Ishikawa (cell line): Measurements from ENCODE around the gene MLH1.

Experiments used
- FOXM1 ChIP-seq: IDR thresholded peaks from 2 replicates; pipeline ENCODE4 v1.6.1; 2012; ENCODE audit warnings: low read depth, borderline replicate concordance
- MAX ChIP-seq: IDR thresholded peaks from 2 replicates; pipeline ENCODE4 v1.6.1; 2012
- NFIC ChIP-seq: IDR thresholded peaks from 2 replicates; pipeline ENCODE4 v1.6.1; 2012
- RAD21 ChIP-seq: IDR thresholded peaks from 2 replicates; pipeline ENCODE4 v1.6.1; 2012; ENCODE audit warnings: low read depth
- REST ChIP-seq: IDR thresholded peaks from 2 replicates; pipeline ENCODE4 v1.6.1; 2012; ENCODE audit warnings: low read depth, mild to moderate bottlenecking
- TAF1 ChIP-seq: IDR thresholded peaks from 2 replicates; pipeline ENCODE4 v1.6.1; 2012; ENCODE audit warnings: low read depth, mild to moderate bottlenecking
- TEAD4 ChIP-seq: IDR thresholded peaks from 2 replicates; pipeline ENCODE4 v1.6.1; 2012
- USF1 ChIP-seq: IDR thresholded peaks from 2 replicates; pipeline ENCODE4 v1.6.1; 2012

GRCh38 chr3:37093481-37093880 is 100.2 kb downstream of the MLH1 start:
- TF ChIP-seq MAX (no peak), RAD21 (no peak), NFIC (no peak), TEAD4 (no peak), USF1 (no peak), REST (no peak), TAF1 (no peak), FOXM1 (no peak)
